ENCODE measurements around the gene RAD51B.

GRCh38 chr14:68361231-68361630 is 541.7 kb downstream of the RAD51B start:
- TF ChIP-seq POLR2AphosphoS5 (IDR thresholded peaks at IDR 0.05) (no peak), CTCF (IDR thresholded peaks at IDR 0.05) (no peak), POLR2A (IDR thresholded peaks at IDR 0.05) (no peak)
